NCI-H2107 (cell line): ENCODE measurements around the gene MMP20.

Experiments
- DNase-seq: peaks from one replicate; lab custom pipeline; 2025; lab: John Stamatoyannopoulos, UW

The MMP20 gene

DNA sequence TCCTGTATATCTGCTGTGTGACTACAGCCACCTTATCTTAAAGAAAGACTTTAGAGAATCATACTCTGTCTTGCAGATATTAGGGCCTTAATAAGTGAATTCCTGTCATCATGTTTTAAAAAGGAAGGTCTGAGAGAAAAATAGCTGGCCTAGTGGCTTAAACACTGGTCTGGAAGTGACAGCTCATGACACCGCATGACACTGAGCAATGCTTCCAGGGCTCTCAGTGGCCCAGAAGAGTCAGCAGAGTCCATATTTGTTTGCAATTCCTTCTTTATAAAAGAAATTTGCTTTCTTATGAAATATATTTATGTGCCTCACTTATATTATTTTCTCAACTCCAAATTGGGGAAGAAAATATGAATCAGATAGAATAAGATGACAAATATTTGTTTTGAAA, 33.0 kb downstream of the MMP20 start:
- DNase-seq: no peak

DNA sequence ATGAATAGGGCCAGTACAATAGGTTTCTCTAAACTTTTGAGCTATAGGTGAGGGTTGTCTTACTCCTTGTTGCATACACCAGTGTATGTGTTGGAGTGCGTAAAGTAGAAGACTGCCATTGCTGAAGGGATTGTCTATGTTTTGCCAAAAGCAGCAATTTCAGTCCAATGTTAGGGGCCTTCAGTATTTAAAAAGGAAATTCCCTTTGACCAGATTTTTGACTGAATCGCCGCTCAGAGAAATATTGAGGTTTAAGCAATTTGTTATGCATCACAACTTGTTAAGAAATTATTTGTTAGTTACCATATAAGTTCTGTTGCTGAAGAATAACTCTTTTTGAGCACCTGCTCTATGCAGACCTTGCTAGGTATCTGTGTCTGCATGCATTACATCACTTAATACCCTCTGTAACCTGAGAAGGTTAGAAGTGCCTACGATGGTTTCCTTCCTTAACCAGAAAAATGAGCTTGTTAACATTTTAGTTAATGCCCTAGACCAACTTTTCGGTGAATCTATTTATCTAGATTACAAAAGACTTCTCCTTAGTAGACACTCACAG, 33.9 kb downstream of the MMP20 start:
- no peak for DNase-seq

DNA sequence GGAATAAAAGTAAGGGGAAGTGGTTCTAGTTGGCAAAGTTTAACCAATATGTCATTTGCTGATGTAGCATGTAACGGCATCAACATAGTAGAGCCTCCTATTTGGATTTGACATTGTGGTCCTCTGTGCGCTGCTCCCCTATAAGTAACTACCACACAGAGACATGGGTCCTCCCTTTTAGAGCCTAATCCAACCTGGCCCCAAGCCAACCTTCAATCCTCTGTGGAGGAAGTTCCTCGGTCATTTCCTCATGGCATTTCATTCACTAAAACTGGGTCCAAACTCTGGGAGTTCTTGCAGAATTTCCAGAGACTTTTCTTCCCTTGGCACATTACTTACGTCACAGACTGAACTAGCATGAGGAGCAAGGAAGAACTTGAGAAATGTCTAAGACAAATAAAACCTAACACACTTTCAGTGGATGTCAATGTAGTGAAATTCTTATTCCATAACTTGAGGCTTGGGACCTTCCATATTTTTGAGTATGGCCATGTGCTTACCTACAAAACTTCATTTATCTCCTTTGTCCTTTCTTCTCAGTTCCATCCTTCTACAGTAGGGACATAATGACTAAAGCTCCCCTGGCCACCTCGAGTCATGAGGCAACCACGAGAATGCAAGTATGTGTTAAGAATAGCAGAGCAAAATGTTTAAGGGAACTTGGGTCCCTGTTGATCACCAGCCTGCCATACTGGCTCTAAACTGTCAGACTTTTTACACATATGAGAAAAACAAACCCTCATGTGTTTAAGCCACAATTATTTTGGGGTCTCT, 34.7 kb downstream of the MMP20 start:
- no peak for DNase-seq

DNA sequence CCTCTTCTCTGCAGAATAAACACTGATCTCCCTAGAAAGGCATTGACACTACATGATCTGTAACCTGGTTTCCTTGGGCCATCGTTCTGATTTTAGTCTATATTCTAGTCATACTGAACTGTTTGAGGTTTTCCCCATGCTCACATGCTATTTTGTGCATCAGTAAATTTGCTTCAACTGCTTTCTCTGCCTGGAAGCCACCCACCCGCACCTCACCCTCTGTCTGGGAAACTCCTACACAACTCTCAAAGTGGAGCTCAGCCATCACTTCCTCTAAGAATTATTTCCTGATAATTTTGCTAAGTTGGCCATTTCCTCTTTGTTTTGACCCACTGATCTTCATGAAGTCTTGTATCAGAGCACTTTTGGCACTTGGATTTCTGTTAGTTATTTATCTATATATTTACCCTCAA, 36.1 kb downstream of the MMP20 start:
- DNase-seq: no peak

DNA sequence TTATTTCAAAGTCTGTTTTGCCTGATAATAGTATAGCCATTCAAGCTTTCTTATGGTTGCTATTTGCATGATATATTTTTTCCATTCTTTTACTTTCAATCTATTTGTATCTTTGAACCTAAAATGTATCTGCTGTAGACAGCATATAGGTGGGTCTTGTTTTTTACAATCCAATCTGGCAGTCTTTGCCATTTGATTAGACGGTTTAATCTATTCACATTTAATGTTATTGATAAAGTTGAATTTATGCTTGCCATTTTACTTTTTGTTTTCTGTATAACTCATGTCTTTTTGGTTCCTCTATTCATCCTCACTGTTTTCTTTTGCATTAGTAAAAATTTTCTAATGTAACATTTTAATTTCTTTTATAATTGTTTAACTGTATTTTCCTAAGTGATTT, 37.4 kb downstream of the MMP20 start:
- no peak for DNase-seq

DNA sequence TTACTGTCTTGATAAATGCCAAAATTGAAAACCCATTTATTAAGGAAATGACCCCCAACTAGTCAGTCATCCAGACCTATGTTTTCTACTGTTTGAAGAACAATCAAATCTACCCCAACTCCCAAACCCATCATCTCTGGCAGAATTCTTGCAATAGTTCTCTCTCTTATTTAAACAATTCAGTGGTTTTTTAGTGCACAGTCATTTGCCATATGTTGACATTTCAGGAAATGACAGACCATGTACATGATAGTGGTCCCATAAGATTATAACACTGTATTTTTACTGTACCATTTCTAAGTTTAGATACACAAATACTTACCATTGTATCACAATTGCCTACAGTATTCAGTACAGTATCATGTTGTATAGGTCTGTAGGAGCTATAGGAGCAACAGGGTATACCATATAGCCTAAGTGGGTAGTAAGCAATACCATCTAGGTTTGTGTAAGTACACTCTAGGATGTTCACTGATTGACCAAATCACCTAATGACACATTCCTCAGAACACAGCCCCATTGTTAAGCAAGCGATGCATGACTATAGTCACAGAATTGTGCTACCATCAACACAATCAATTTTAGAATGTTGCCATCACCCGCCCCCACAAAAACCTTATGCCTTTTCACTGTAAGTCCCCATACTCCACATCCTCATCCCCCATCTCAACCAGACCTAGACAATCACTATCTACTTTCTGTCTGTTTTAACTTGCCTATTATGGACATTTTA, 41.8 kb downstream of the MMP20 start:
- no peak for DNase-seq

DNA sequence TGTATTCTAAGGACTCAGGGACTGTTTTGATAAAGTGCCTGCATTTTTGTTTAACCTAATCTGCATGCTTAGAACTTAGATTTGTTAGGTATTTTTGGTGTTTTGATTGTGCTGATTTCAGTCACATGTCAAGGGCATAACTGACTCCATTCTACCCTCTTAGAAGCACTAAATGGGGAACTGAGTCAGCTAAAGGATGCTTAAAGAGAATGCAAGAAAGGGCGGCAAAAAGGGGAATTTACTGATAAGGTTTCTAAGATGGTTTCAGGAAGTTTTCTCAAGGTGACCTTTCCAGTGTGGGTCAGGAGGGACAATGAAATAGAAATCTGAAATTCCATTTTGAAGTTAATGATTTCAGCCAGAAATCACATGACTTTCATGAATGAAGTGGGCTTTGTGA, 43.0 kb downstream of the MMP20 start:
- no peak for DNase-seq

DNA sequence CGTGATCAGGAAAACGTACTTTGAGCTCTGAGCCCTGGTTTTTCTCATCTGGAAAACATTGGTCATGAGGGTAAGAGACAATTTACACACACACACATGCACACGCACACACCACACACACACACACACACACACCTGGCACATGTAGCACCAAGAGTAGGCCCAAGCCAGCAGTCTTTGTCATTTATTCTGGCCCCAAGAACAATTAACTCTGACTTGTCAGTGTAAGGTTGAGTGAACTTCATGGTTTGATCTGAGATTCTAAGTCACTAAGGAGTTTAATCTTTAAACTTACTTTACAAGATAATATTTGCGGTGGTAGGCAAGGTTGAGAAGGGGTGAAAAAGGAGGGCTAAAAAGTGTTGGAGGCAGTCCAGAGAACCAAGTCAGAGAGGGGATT, 44.1 kb downstream of the MMP20 start:
- no peak for DNase-seq

DNA sequence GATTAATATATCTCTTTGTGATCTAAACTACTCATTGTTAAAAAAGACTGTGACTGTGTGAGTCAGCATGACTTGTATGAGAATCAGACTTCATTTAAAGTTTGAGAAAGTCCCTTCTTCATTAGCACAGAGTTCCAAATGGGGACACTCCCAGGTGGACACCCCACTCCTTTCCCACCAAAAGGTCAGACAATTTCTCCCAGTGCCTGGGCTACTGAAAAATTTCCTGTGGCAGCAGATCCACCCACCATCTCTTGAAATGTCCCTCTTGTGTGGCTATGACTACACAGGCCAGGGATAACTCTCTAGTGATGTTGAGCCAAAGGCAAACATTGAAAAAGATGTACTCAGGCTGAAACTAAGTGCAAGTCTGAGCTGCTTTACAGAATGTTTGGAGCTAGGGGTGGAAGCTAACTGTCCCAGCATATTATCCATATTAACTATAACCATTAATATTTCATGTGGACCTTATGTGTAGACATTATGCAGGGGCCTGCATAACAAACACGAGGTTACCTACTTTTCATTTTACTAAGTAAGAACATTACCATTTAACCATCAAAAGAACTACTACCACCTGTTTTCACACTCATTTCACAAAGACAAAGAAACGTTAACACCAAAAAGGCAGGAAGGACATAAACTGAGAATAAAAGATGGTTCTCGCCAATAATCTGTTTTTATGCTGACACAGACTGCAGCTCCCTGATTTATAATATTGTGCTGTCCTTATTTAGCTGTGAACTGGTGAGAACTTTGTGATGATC, 44.8 kb downstream of the MMP20 start:
- DNase-seq: no peak

DNA sequence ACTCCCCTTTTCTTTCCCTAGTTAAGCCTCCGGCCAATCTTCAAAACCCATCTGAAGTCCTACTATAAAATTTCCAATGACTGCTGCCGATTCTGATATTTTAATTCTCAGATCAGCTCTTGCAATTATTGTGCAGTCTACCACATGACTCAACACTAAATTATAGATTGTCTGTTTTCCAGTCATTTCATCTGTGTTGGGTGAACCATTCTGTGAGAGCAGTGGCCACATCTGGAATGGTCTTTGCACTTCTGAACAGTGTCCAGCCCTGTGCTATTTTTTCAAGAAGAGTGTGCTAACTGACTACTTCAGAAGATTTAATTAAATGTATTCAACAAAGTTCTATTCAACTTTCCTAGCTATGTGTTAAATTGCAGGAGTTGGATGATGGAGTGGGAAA, 47.4 kb downstream of the MMP20 start:
- DNase-seq: no peak

DNA sequence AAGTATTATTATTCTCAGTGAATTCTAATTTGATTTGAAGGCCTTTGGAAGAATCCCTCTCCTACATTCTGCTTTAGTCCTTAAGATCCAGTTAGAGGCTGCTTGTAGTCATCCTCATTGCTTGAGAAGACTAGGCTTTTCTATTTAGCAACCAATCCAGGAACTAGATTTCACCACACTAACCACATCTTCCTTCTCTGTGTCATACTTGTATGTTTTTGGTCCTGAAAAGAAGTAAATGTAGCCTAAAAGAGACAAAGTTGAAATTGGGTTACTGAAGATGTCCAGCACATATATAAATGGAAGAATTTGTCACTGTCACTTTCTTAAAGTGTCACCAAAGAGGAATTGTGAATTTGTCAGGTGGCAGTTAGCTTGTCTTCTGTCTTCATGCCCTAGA, 48.0 kb downstream of the MMP20 start:
- DNase-seq: no peak

DNA sequence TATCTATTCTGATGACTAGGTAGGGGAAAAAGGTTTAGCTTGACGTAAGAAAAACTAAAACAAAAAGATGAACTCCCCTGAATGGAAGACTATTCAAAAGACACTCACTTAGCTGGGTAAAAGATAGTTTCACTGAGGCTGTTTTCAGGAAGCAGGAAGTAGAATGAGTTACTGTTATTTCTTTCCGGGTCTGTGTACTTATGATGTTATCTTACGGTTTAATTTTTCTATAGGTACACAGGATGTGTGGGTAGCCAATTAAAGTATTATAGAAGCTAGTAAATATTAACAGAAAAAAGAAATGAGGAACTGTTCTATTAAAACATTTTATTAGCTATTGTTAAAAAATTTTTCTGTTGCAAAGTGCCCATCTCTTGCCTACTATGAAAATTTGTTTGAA, 48.8 kb downstream of the MMP20 start:
- DNase-seq: no peak

DNA sequence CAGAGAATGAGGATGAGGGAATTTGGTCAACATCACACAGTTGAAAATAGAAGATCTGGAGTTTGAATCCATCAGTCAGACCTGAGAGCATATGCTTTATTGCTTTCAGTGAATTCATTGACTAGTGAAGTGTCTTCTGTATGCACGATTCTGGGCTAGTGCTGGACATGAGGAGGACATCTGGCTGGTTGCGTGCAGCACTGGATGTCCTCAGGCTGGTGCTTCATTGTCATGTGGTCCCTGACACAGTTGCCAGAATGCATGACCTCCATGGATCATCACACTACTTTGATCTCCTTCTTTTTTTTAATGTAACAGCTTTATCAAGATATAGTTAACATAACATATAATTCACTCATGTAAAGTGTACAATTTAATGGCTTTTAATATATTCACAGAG, 50.1 kb downstream of the MMP20 start:
- no peak for DNase-seq

DNA sequence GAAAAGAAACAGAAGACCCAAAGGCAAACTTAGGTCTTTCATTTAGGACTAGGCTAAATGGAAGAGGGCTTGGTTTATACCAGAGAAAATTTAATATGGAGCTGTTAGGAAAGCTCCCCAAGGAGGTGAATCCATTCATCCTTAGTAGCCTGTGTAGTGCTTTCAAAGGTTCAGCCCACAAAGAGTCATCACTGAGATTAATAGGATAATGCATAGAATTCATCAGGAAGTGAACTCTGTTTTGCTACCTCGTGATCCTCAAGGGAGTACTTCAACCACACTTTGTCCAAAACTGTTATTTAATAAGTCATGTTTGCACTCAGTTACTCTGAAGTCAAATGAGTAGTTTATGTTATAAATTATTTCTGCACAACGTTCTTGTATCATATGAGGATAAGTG, 51.3 kb downstream of the MMP20 start:
- no peak for DNase-seq

DNA sequence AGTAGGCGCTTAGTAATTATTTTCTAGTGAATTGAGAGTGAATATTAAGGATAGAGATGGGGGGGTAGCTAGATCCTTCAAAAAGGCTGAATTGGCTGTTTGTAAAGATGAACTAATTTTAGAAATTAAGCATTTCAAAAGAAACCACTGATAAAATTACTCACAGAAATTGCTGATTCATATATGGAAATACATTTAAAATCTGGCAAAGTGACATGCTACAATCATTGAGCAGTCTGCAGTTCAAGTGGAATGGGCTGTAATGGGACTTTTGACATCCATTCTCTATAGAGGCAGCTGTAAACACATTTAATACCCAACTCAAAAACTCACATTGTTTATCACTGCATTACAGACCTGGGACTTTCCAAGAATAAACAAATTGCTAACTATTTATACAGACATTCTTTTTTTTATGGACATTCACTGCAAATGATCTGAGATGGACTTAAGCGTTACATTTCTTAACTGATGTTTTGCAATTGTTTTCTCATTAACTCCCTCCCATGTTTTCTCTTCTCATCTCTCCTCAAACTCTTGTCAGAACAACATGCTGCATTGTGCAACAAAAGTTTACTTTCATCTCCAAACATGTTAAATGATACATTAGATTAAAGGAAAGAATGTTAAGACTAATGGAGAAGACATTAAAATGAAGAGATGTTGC, 52.4 kb downstream of the MMP20 start:
- no peak for DNase-seq

DNA sequence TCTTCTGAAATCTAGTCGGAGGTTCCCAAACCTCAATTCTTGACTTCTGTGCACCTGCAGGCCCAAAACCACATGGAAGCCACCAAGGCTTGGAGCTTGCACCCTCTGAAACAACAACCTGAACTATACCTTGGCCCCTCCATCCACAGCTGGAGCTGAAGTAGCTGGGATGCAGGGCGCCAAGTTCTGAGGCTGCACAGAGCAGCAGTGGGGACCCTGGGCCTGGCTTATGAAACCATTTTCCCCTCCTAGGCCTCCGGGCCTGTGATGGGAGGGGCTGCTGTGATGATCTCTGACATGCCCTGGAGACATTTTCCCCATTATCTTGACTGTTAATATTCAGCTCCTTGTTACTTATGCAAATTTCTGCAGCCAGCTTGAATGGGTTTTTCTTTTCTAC, 56.3 kb downstream of the MMP20 start:
- no peak for DNase-seq

DNA sequence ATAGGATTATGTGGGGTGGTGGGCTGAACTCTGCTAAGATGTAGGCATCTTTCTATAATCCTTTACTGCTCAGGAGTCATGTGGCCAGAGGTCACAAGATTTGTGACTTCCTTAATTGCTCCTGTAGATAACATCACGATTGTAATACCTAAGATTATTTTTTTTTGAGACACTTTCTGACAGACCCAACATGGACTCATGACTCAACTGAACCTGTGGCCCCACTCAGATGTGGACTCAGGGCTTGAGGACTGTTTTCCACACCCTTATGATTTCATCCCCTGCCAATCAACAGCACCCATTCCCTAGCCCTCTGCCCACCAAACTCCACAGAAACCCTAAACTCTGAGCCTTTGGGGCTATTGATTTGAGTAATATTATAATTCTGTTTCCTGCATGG, 59.0 kb downstream of the MMP20 start:
- DNase-seq: no peak

DNA sequence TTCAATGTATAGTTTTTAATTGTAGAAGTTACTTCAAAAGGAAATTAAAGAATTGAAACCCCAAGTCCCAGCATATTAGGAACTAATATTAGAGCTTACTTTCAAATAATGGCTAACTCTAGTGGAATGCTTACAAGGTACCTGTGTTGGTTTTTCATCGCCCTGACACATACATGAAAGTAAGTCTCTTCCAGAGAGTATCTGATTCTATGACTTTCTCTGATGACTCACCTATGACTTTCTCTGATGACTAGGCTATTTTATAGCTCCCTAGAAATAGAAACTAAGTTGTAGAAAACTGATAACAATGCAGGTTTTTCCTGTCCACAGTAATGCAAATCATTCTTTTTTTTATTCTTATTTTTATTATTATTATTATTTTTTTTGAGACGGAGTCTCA, 61.0 kb downstream of the MMP20 start:
- no peak for DNase-seq

DNA sequence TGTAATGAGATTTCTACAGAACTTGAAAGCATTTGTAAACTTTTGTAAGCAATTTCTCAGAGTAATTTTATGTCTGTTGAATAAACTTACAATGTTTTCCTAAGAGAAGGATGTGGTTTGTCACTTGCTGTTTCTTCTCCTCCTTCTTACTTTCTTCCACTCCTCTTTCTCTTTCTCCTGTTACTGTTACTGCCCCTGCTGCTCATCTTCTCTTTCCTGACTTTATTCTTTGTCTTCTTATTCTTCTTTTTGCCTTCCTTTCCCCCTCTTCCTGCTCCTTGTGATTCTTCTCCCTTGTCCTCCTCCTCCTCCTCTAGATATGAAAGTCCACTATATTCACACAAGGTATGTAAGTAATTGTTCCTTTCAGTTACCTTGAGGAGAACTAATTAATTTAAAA, 63.5 kb downstream of the MMP20 start:
- DNase-seq: no peak

DNA sequence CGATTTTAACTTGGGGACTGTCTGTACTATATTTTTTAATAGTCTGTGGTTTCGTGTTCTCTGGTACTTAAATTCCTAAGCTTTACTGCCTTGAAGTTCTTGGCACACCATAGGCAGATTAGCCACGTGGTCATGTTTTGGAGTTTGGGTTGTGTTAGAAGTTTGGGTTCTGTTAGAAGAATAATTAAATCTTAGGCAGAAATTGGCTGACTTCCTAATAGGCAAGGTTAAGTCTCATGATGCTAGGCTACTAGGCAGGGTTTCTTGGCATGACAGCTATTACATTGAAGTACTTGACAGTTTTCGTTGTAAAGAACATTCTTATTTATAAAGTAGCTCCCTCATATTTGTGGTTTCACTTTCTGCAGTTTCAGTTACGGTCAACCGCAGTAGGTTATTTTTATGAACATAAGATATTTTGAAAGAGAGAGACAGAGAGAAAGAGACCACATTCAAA, 64.5 kb downstream of the MMP20 start:
- DNase-seq: no peak

DNA sequence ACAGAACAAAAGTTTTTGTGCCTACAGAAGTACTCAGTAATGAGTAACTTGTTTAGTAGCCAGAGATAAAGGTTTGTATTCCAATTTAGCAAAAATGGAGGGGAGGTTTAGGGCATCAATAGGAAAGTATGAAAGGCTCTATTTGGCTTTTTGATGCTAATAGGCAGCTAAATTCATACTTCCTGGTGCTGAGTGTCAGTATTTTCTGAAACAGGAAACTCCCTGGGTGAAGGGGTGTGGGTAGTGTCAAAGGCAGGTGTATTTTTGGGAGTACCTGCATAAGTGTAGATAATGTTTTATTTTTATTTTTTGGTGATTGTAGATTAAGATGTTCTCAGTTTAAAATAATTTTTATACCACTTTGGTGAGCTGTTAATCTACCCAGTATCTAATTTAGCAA, 65.3 kb downstream of the MMP20 start:
- no peak for DNase-seq

DNA sequence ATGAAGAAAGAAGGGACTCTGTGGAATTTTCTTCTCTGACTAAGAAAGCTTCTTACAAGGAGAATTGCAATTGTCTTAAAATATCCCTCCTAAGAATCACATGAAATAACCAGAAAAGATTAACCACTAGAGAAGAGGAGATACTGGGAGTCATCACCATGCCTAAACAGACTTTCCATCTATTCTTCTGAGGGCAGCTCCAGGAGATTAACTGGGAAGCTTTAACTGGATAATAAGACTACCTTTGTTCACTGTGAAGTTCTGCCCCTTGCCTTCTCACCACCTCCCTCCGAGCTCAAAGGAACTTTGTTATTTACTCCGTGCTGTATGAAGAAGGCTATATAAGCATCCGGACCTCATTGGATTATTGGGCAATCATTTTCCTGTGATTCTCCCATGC, 70.0 kb downstream of the MMP20 start:
- no peak for DNase-seq
